Measurements from ENCODE around the gene ZNF423.

The ZNF423 gene

GRCh38 chr16:49460786-49461470 lies 395.0 kb downstream of the ZNF423 start:
- Histone ChIP-seq H4K20me1 (ENCODE audit: insufficient read depth, low read length) (no peaks in the 10 kb centered on the region), H3K9ac (ENCODE audit: low read length) (no peak overlapping the region), H3K4me1 (ENCODE audit: insufficient read depth, low read length, severe bottlenecking) (peaks cover 29% of the 10 kb centered on the region), H3F3A (ENCODE audit: insufficient read depth, low read length) (no peaks in the 10 kb centered on the region), H3K9me2 (ENCODE audit: low read depth, low read length) (no peaks in the 10 kb centered on the region), H3K27me3 (ENCODE audit: insufficient read depth, low read length) (no peaks in the 10 kb centered on the region), H3K79me2 (ENCODE audit: insufficient read depth, low read length) (no peaks in the 10 kb centered on the region), H3K36me3 (ENCODE audit: insufficient read depth, low read length) (no peaks in the 10 kb centered on the region), H3K4me2 (ENCODE audit: low read length) (no peak overlapping the region), H3K9me3 (ENCODE audit: low read length) (no peaks in the 10 kb centered on the region), H3K27ac (ENCODE audit: low read depth, low read length, poor library complexity, severe bottlenecking) (no peak overlapping the region), H2AFZ (ENCODE audit: low read length) (no peak overlapping the region), H3K4me3 (ENCODE audit: low read depth, low read length, poor library complexity, severe bottlenecking) (no peak overlapping the region)
- TF ChIP-seq EZH2 (IDR thresholded peaks at IDR 0.05; ENCODE audit: borderline replicate concordance, low read length) = no peak
- no peak for TF ChIP-seq CTCF (IDR thresholded peaks at IDR 0.05; ENCODE audit: low read length)

GRCh38 chr16:49459953-49460735 lies 395.8 kb downstream of the ZNF423 start:
- Histone ChIP-seq H3K9me2 (ENCODE audit: low read depth, low read length) (no peaks in the 10 kb centered on the region), H3F3A (ENCODE audit: insufficient read depth, low read length) (no peaks in the 10 kb centered on the region), H3K9ac (ENCODE audit: low read length) (no peak overlapping the region), H4K20me1 (ENCODE audit: insufficient read depth, low read length) (no peaks in the 10 kb centered on the region), H3K9me3 (ENCODE audit: low read length) (no peaks in the 10 kb centered on the region), H3K27me3 (ENCODE audit: insufficient read depth, low read length) (no peaks in the 10 kb centered on the region), H2AFZ (ENCODE audit: low read length) (no peak overlapping the region), H3K36me3 (ENCODE audit: insufficient read depth, low read length) (no peaks in the 10 kb centered on the region), H3K27ac (ENCODE audit: low read depth, low read length, poor library complexity, severe bottlenecking) (no peak overlapping the region), H3K79me2 (ENCODE audit: insufficient read depth, low read length) (no peaks in the 10 kb centered on the region), H3K4me2 (ENCODE audit: low read length) (no peak overlapping the region), H3K4me3 (ENCODE audit: low read depth, low read length, poor library complexity, severe bottlenecking) (no peak overlapping the region), H3K4me1 (ENCODE audit: insufficient read depth, low read length, severe bottlenecking) (peaks cover 29% of the 10 kb centered on the region)
- no peak for TF ChIP-seq EZH2 (IDR thresholded peaks at IDR 0.05; ENCODE audit: borderline replicate concordance, low read length)
- TF ChIP-seq CTCF (IDR thresholded peaks at IDR 0.05; ENCODE audit: low read length) = no peak

- Histone ChIP-seq H3F3A (ENCODE audit: insufficient read depth, low read length) (no peaks in the 10 kb centered on the region), H3K4me2 (ENCODE audit: low read length) (no peak overlapping the region), H3K4me1 (ENCODE audit: insufficient read depth, low read length, severe bottlenecking) (peaks cover 30% of the 10 kb centered on the region), H3K36me3 (ENCODE audit: insufficient read depth, low read length) (no peaks in the 10 kb centered on the region; the same call in 1 of the 2 replicates), H3K9ac (ENCODE audit: low read length) (no peak overlapping the region), H3K4me3 (ENCODE audit: low read depth, low read length, poor library complexity, severe bottlenecking) (no peak overlapping the region), H3K9me3 (ENCODE audit: low read length) (no peaks in the 10 kb centered on the region; the same call in 1 of the 2 replicates), H3K79me2 (ENCODE audit: insufficient read depth, low read length) (no peaks in the 10 kb centered on the region), H3K9me2 (ENCODE audit: low read depth, low read length) (no peaks in the 10 kb centered on the region), H2AFZ (ENCODE audit: low read length) (no peak overlapping the region), H3K27ac (ENCODE audit: low read depth, low read length, poor library complexity, severe bottlenecking) (no peak overlapping the region), H4K20me1 (ENCODE audit: insufficient read depth, low read length) (no peaks in the 10 kb centered on the region), H3K27me3 (ENCODE audit: insufficient read depth, low read length) (no peaks in the 10 kb centered on the region; the same call in 1 of the 2 replicates)
- TF ChIP-seq EZH2 (IDR thresholded peaks at IDR 0.05; ENCODE audit: borderline replicate concordance, low read length) = no peak
- TF ChIP-seq CTCF (IDR thresholded peaks at IDR 0.05; ENCODE audit: low read length) = no peak
Observed at GRCh38 chr16:49458656-49459445, 397.1 kb downstream of the ZNF423 start.
